ENCODE results near the gene STAU1. TPM values are rescaled to one million over a fixed set of nuclear protein-coding genes. Genes with fewer than 3 reads are reported as not detected.
"Not testable (repeated sequence)": the region's sequence is repeated elsewhere in the genome, so short reads cannot be mapped to it uniquely, and the experiment has no call there.

Gene STAU1, protein sequence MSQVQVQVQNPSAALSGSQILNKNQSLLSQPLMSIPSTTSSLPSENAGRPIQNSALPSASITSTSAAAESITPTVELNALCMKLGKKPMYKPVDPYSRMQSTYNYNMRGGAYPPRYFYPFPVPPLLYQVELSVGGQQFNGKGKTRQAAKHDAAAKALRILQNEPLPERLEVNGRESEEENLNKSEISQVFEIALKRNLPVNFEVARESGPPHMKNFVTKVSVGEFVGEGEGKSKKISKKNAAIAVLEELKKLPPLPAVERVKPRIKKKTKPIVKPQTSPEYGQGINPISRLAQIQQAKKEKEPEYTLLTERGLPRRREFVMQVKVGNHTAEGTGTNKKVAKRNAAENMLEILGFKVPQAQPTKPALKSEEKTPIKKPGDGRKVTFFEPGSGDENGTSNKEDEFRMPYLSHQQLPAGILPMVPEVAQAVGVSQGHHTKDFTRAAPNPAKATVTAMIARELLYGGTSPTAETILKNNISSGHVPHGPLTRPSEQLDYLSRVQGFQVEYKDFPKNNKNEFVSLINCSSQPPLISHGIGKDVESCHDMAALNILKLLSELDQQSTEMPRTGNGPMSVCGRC
- total RNA-seq = 111 TPM

DNA sequence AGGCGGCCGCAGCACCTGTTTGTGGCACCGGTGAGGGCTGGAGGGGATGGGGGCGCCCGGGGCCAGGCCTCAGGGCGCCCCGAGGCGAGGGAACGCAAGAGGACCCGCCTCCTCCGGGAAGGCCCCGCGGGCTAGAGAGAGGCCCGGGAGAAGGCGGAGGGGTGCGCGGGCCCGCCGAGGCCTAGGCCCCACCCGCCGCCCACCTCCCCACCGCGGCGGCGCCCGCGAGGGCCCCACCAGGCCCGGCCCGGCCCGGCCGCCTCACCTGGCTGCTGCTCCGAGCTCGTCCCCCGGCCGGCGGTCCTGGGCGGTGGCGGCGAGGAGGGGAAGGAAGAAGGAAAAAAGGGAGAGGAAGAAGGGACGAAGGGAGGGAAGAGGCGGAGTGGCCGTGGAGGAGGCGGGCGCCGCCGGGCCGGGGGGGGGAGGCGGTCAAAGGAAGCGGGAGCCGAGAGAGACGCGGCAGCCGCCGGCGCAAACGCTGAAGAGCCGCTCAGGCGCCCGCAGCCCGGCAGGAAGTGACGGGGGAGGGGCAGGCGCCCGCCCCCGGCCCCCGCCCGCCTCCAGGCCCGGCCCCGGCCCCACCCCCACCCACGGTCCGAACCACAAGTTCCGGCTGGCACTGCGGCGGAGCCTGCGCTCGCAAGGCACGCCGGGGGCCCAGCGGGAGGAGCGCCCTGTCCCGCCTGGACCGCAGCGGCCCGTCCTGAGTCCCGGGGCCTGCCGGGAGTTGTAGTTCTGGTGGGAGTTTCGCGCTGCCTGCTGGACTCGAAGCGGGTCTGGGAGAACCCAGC, at the start of gene STAU1:
TSS of gene STAU1 (minus strand) at position 484 of the 791 bp plus-strand sequence. CDS start 22,133 bp downstream, outside the sequence.
- DNase-seq (ENCODE audit: low spot score) = peak; percentile 95

DNA sequence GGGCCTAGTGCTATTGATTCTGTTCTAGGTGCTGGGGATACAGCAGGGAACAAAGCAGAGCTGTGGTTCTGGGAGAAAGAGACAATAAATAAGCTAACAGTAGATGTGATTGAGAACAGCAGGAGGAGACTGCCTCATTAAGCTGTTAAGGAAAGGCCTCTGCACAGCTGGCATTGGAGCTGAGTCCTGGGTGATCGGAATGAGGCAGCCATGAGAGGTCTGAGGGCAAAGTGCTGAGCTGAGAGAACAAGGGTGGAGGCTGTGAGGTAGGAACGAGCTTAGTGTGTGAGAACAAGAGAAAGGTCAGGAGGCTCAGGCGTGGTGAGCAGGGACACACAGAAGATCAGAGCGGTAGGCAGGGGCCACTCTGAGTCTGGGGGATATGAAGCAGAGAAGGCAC, 49.4 kb upstream of the STAU1 start:
- DNase-seq (ENCODE audit: low spot score) = peak; percentile 27

DNA sequence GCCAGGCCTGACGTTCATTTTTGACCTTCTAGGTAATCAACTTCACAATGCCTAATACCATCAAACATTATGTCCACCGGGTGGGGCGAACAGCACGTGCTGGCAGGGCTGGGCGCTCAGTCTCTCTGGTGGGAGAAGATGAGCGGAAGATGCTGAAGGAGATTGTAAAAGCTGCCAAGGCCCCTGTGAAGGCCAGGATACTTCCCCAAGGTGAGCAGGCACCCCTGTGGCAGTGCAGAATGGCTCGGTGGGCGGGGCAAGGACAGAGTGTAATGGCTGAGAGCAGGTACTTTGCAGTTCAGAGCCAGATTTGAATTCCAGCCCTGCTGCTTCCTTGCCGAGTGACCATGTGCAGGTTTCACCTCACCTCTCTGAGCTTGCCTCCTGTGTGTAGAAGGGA, 48.2 kb upstream of the STAU1 start:
- DNase-seq (ENCODE audit: low spot score) = no peak

DNA sequence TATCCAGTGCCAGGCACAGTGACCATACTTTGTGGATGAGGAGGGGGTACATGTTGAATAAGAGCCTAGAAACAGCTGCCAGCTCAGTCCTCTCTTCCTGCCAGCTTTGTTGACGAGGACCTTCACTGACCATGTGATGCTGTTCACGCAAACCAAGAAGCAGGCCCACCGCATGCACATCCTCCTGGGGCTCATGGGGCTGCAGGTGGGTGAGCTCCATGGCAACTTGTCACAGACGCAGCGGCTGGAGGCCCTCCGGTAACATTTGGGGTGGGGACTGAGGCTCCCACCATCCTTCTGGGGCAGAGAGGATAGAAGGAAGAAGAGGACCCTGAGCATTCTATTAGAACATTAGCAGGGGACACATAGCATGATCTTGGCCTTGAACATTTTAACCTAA, 46.7 kb upstream of the STAU1 start:
- no peak for DNase-seq (ENCODE audit: low spot score)

DNA sequence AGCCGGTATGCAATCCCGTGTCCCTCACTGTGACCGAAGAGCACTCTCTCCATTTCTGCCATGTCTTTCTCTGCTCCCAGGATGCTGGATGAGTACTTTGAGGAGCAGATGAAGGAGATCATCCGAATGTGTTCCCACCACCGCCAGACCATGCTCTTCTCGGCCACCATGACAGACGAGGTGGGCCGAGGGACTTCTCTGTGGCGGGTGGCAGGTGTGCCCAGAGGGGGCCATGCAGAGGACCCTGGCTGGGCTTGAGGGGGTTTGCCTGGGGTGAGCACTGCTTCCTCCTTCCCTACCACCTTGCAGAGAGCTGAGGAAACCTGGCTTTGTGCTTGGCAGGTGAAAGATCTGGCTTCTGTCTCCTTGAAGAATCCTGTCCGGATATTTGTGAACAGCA, 45.1 kb upstream of the STAU1 start:
- DNase-seq (ENCODE audit: low spot score) = no peak

DNA sequence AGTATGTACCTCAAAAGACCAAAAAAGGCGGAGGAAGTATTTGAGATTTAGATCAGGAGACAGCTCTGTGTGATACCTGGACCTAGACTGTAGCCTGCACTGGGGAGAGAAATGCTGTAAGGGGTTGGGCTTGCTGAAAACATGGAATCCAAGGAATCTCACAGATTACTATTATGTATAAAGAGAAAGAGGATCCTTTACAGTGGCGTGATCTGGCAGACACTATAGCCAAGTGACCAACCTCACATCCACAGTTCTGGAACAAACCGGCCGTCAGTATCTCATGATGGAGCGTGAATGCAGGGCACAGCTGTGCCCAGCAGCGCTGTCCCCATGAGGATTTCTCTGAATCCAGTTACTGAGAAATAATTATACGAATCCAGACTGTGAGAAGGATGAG, 43.3 kb upstream of the STAU1 start:
- no peak for DNase-seq (ENCODE audit: low spot score)

DNA sequence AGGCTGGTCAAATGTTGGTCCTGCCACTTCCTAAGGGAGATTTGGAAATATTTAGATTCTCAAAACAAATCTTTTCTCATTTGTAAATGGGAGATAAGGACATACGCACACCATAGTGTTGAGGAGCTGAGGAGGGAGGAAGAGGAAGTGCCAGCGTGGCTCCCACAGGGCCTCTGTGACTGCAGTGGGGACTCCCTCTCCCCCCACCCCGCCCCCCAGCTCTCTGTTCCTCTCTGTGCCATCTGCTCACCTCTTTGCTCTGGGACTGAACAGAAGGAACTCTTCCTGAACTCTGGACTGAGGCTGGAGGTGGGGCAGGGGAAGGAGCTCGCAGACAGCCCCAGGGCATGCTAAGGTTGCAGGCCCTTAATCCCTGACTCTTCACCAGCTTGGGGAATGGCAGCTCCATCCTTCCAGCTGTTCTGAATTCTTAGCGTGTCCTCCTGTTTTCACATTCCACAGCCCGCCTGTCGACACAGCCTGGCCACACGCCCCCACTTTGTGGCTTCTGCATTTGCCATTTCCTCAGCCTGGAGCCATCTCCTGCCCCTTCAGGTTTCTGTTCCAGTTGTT, 42.5 kb upstream of the STAU1 start:
- no peak for DNase-seq (ENCODE audit: low spot score)

DNA sequence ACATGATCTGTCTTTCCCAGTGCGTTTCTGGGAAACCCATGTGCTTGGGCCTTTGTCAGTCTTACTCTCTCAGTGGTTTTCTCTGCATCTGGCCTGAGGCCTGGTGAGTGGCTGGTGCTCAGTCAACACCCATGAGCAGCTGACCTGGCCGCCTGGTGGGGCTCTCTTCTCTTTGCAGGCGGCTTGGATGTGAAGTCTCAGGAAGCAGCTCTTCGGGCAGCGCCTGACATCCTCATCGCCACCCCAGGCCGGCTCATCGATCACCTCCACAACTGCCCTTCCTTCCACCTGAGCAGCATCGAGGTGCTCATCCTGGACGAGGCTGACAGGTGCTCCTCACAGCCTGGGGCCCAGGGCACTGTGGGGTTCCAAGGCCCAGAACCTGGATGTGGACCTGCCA, 41.9 kb upstream of the STAU1 start:
- no peak for DNase-seq (ENCODE audit: low spot score)

DNA sequence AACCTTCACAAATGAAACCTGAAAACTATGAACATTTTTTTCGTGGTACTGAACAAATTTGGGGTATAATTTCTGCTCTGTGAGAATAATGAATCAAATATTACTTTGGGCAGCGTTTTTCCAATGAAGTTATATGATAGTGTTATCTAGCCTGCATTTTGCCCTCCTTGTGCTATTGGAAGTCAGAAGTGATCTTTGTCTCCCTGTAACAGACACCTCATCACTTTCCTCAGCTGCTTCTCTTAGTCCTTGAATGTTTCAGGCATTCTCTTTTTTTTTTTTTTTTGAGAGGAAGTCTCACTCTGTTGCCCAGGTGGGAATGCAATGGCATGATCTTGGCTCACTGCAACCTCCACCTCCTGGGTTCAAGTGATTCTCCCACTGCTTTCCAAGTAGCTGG, 41.2 kb upstream of the STAU1 start:
- DNase-seq (ENCODE audit: low spot score) = no peak

DNA sequence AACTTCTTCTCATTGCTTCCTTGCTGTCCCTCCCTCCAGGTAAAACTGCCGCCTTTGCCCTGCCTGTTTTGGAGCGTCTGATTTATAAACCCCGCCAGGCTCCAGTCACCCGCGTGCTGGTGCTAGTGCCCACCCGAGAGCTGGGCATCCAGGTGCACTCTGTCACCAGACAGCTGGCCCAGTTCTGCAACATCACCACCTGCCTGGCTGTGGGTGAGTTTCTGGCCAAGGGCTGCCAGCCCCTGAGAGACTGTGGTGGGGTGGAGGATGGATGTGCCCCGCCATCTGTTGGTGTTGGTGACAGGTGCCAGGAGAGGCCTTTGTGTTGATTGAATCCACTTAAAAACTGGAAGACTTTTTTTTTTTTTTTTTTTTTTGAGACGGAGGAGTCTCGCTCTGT, 40.5 kb upstream of the STAU1 start:
- no peak for DNase-seq (ENCODE audit: low spot score)

DNA sequence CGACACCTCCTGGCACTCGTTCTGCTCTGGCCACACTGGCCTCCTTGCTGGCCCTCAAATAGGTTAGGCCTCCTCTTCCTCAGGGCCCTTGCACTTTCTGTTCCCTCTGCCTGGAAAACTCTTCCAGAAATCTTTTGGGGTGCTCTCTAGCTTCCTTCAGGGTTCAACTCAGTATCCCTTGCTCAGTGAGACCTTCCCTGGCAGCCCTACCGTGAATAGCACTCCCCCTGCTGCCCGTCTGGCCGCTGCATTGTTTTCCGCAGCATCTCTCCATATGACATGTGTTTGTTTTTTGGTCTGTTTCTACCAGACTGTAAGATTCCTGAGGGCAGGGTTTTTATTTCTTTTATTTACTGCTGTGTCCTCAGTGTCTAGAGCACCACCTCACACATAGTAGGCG, 37.8 kb upstream of the STAU1 start:
- DNase-seq (ENCODE audit: low spot score) = no peak

DNA sequence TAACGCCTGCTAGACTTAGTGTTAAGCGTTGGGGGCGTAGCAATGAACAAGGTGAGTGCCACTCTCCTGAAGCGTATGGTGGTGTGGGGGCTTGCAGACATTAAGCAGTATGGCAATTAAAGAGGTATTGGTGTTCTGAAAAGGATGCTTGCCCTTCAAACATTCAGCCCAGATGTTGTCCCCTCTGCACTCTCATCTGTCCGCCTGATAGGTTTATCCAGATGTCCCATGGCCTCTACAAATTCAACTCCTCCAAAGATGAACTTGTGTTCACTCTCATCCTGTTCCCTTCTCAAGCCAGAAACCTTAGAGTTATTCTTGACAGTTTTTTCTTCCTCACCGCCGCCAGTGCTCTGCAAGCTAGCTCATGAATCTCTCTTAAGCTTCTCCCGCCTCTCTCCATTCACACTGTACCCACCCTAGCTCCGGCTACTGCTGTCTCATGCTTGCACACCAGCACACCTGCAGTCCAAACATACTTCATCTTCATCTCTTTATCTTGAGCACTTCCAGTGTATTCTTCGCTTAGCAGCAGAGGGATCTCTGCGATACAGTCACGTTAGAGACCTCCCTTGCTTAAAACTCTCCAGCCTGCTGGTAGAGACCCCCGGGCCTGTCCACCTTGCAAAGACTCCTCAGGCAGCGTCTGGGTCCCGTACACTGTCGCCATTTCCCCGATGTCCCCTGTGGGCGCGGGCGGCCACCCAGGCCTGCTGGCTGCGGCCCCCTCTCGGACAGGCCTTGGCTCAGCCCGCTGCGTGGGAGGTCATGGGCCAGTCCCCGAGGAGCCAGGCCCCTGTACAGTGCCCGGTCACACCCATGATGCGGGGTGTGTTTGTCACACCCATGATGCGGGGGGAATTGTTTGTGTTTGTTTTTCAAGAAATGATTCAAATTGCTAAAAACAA, 32.0 kb upstream of the STAU1 start:
- no peak for DNase-seq (ENCODE audit: low spot score)

DNA sequence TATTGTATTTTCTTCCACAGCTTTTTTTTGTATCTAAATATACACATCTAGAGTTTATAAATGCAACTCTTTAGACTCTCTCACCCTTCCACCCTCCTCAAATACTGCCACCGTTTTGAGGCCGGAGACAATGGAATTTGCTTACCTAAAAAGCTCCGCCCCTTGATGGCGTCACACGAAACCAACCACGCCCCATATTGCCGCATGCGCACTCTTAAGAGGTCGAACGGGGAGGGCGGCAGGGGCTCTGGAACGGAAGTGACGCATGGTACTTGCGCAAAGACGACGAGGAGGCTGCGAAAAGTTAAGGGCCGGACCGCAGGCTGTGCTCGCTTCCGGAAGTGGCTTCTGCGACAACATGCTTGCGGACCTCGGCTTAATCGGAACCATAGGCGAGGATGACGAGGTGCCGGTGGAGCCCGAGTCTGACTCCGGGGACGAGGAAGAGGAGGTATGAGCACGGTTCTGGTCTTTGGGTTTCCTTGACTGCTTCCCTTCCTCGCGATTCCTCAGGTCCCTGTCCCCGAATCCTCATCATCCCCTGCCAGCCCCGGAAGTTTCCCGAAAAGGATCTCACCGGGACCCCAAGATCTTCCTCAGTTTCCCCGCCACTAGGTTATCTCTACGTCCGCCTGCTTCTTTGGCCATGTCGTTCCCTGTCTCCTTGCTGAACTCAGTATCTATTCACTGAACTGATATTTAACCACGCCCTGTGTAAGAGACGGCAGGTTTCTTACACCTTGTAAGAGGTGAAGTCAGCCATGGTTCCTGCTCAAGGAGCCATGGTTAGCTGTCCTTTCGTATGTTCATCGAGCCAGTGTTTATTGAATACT, 31.2 kb upstream of the STAU1 start, which contains the start of gene DDX27:
TSS of gene DDX27 (plus strand) at position 326 of the 833 bp plus-strand sequence. CDS start at position 359, 33 bp downstream.
- peak; percentile 98 for DNase-seq (ENCODE audit: low spot score)

DNA sequence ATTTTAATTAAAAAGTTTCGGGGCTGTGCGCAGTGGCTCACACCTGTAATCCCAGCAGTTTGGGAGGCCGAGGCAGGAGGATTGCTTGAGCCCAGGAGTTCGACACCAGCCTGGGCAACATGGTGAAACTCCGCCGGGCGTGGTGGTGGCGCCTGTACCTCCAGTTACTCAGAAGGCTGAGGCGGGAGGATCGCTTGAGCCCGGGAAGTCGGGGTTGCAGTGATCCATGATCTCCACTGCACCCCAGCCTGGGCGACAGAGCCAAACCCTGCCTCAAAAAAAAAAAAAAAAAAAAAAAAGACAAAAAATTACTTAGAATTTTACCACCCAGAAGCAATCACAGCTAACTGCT, 30.6 kb upstream of the STAU1 start:
- not testable (repeated sequence) for DNase-seq (ENCODE audit: low spot score)

DNA sequence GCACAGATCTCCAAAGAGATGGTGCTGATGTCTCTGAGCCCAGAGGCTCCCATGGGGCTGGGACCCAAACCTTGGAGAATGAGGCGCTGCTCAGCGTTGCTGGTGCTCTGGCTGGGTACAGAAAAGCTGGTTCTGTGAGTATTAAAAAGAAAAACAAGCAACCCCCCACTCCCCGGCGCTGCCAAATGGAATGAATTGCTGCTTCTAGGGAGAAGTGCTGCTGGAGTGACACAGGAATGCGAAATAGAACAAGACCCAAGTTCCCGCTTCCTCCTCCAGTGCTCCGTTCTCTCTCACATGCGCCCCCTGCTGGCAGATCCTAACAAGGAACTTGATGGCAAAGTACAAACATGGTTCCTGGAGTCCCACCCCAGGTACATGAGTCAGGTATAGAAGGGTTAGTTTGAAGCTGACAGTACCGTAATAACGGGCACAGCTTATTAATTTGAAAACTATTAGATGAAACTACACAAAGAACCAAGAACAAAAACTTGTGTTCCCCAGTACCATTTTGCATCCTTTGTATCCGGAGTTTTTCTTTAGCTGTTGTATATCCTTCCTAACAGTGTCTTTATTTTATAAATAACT, 29.0 kb upstream of the STAU1 start:
- DNase-seq (ENCODE audit: low spot score) = peak; percentile 94

DNA sequence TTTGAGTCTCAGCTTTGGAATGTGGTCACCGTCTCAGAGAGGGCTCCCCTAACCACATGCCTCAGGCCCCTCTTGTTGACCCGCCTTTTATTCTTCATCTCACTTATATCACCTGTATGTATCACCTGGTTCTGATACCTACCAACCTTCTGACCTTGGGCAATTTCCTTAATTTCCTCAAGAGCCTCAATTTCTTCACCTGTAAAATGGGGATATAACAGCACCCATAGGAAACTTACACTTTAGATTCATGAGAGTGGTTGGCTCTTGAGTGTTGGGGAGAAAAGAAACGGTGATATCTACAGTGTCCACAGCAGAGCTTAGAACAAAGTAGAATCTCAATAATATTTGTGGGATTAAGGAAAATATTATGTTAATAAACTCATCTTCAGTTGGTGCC, 27.1 kb upstream of the STAU1 start:
- DNase-seq (ENCODE audit: low spot score) = no peak

DNA sequence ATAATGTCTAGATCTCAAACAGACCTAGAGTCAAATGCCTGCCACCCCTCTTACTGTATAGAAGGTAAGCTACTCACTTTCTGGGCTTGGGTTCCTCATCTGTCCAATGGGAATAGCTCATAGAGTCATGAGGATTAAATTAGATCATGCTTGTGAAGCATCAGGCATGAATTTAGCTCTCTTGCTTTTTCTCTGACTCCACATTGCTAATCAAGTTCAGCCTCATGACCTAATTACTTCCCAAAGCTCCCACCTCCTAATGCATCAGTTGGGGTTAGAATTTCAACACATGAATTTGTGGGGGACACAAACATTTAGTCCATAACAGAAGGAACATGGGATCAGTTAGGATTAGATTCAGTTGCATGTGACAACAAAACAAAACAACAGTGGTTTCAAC, 26.4 kb upstream of the STAU1 start:
- DNase-seq (ENCODE audit: low spot score) = no peak

DNA sequence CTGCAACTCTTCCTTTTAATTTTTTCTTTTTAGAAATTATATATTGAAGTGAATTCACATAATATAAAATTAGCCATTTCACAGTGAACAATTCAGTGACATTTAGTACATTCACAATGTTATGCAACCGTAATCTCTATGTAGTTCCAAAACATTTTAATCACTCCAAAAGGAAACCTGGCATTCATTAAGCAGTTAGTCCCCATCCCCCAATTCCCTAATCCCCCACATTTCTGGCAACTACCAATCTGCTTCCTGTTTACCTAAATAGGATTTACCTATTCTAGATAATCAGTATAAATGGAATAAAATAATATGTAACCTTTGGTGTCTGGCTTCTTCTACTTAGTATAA, 22.6 kb upstream of the STAU1 start:
- no peak for DNase-seq (ENCODE audit: low spot score)

DNA sequence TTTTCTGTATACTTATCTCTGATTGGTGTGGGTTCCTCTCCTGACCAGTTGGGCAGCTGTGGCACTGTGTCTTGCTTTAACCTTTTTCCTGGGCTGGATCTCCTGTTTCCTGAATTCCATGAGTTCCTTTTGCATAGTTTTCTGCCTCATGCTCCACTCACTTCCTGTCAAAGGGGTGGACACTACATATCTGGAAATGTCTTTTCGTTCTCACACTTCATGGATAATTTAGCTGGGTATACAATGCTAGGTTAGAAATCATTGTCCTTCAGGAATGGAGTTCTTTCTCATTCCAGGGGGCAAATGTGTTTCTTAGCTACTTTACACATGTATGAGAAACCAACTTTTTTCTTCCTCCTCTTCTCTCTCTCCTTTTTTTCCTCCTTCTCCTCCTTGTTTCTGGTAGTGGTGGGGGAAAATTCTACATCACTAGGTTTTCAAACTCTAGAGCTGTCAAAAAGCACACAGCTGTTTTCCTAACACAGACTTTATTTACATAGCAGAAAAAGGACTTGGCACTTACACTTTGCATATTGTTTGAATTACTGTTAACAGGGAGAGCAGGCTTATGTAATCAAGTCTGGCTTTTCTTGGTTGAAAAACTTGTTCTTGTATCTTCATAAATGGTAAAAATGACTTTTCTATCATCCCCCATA, 22.1 kb upstream of the STAU1 start:
- no peak for DNase-seq (ENCODE audit: low spot score)

DNA sequence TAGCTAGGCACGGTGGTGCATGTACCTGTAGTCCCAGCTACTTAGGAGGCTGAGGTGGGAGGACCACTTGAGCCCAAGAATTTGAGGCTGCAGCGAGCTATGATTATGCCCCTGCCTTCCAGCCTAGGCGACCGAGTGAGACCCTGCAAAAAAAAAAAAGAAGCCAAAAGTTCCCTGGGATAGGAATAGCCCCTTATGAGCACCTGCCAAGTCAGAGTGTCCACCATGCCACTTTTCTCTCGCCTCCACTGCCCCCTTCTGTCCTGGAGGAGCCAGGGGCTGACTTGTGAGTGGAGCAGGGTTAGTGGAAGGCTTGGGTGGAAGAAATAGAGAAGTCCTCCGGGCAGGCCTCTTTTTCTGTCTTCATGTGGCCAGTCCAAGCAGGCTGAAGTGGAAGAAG, 18.9 kb upstream of the STAU1 start:
- no peak for DNase-seq (ENCODE audit: low spot score)

All from mucosa of gallbladder (tissue), 1 donor.